SH-SY5Y (cell line): ENCODE results near the gene SLC6A9.

Experiments
- GATA2 ChIP-seq: IDR thresholded peaks from 2 replicates; pipeline ENCODE4 v1.6.1; 2011; ENCODE audit warnings: mild to moderate bottlenecking, low read depth, low read length
- GATA3 ChIP-seq: IDR thresholded peaks from 2 replicates; pipeline ENCODE4 v1.6.1; 2011; ENCODE audit warnings: low read depth, mild to moderate bottlenecking, low read length, moderate library complexity

DNA sequence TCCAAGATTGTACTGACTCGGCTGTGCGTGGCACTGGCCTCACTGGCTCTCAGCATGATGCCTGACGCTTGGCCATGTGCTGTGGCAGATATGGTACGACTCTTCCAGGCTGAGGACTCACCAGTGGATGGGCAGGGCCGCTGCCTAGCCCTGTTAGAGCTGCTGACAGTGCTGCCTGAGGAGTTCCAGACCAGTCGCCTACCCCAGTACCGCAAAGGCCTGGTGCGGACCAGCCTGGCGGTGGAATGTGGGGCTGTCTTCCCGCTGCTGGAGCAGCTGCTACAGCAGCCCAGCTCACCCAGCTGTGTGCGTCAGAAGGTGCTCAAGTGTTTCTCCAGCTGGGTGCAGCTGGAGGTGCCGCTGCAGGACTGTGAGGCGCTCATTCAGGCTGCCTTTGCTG lies 81.6 kb downstream of the SLC6A9 start:
- TF ChIP-seq GATA3 (no peak), GATA2 (no peak)
